Cardiac septum (tissue), 1 donor: ENCODE data around the gene OR10T2. TPM values are rescaled to one million over a fixed set of nuclear protein-coding genes. Genes with fewer than 3 reads are reported as not detected.
"Not testable (repeated sequence)": the region's sequence is repeated elsewhere in the genome, so short reads cannot be mapped to it uniquely, and the experiment has no call there.

Experiments
- DNase-seq: peaks from one replicate; pipeline ENCODE4 v3.0.0-alpha.2; 2020; ENCODE audit warnings: low spot score
- intact Hi-C: fragments of 100-400 bp; cut with DNase I; formaldehyde crosslinking; loops from one replicate; pipeline ENCODE4 v1.14.0; 2022
- long read RNA-seq: library from polyadenylated mRNA; unstranded; transcript quantifications from one replicate; pipeline ENCODE4 v2.0.0, GENCODE V29; 2021
- total RNA-seq: library from RNA; stranded (reverse); fragmentation: NEBNext Ultra II Directional; extraction: Animal tissue kit (Norgen Biotek cat#: 25700); gene quantifications from one replicate; pipeline ENCODE4 v1.2.1, GENCODE V29; 2021
- donor health status: DM: no; HTN: no; CAD: no.

Gene OR10T2, protein sequence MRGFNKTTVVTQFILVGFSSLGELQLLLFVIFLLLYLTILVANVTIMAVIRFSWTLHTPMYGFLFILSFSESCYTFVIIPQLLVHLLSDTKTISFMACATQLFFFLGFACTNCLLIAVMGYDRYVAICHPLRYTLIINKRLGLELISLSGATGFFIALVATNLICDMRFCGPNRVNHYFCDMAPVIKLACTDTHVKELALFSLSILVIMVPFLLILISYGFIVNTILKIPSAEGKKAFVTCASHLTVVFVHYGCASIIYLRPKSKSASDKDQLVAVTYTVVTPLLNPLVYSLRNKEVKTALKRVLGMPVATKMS
- total RNA-seq = not detected
- long read RNA-seq = 0 reads

DNA sequence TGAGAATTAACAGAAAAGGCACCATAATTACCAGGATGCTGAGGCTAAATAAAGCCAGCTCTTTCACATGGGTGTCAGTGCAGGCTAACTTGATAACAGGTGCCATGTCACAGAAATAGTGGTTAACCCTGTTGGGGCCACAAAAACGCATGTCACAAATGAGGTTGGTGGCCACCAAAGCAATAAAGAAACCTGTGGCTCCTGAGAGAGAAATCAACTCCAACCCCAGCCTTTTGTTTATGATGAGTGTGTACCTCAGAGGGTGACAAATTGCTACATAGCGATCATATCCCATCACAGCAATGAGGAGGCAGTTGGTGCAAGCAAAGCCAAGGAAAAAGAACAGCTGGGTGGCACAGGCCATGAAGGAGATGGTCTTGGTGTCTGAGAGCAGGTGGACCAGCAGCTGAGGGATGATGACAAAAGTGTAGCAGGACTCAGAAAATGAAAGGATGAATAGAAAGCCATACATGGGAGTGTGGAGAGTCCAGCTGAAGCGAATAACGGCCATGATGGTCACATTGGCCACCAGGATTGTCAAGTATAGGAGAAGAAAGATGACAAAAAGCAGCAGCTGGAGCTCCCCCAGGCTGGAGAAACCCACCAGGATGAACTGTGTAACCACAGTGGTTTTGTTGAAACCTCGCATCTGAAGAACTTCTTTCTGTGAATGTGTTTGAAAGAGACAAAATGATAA, at the start of gene OR10T2:
OR10T2 (minus strand) TSS at position 649 of the 697 bp plus-strand sequence; CDS start at position 649, 0 bp downstream.
- intact Hi-C loops = no loop called here
- no peak for DNase-seq

DNA sequence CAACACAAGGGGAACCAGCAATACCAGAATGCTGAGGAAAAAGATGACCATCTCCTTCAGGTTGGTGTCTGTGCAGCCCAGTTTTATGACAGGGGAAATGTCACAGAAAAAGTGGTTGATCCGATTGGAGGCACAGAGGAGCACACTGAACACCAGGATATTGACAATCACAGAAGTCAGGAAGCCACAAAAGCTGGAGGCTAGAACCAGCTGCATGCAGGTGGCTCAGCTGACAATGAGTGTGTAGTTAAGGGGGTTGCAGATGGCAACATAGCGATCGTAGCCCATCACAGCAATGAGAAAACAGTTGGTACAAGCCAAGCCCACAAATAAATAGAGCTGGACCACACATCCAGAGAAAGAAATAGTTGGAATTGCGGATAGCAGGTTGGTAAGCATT, 46.1 kb upstream of the OR10T2 start:
- DNase-seq = no peak
- intact Hi-C loops = no loop called here

DNA sequence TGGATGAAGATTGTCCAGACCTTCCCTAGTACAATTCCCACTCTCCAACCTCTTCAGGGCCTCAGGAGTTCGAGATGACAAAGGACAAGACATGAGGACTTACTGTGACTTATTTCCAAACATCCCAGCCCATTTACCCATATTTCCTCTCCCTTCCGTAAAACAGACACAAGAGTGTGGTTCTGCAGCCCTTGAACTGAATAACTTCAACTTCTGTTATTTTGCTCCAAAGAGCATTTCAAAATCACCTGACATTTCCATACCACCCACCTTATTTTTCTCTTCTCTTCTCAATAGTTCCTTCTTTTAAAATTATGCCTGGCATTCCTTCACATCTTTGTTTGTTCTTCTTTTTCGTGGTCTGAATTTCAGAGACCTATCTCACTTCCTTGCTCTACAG, 35.5 kb upstream of the OR10T2 start:
- intact Hi-C loops = no loop called here

DNA sequence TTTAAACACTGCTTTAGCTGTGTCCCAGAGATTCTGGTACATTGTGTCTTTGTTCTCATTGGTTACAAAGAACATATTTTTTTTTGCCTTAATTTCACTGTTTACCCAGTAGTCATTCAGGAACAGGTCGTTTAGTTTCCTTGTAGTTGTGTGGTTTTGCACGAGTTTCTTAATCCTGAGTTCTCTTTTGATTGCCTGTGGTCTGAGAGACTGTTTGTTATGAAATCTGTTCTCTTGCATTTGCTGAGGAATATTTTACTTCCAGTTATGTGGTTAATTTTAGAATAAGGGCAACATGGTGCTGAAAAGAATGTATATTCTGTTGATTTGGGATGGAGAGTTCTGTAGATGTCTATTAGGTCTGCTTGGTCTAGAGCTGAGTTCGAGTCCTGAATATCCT, 30.9 kb upstream of the OR10T2 start:
- intact Hi-C loops, DNase-seq: not testable (repeated sequence)

More for the DNA sequence above, 35.5 kb upstream of the OR10T2 start:
- no peak for DNase-seq

DNA sequence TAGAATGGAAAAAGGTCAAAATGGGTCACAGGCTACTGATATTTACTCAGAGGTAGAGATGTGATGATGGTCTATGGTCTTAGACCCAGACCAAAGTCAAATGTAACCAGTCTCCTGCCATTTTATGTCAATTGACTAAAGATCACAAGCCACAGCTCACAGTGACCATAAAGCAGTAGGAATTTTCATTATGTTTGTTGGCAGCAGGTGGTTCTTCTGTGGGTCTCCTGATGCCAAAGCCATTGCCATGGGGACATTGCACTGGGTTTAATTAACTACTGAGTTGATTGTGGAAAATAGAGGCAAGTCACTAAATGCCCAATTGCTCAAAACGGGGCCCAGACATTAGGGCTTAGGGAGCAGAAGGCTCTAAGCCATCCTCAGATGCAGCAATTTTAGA, 26.9 kb upstream of the OR10T2 start, which contains the start of gene OR10K2:
OR10K2 (minus strand) TSS at position 101 of the 400 bp plus-strand sequence. CDS start 5,371 bp downstream, outside the sequence.
- intact Hi-C loops = no loop called here

DNA sequence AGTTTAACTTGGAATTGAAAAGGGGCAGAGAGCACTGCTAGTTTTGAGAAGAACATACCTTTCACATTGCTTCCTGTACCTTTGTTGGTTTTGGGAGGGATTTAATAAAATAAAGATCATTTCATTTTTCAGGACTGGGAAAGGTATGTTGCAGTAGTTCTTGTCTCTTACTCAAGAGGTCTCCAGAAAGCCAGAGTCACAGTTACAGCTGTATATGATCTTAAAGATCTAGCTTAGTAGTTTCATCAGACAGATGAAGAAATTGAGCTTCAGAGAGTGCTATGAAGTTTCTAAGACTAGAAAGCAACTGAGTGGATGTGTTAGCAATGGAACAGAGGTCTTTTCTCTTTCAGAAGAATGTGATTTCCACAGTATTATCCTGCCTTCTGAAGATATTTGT, 25.8 kb upstream of the OR10T2 start:
- intact Hi-C loops = no loop called here
- no peak for DNase-seq

More for the DNA sequence above, 26.9 kb upstream of the OR10T2 start, which contains the start of gene OR10K2:
- no peak for DNase-seq

DNA sequence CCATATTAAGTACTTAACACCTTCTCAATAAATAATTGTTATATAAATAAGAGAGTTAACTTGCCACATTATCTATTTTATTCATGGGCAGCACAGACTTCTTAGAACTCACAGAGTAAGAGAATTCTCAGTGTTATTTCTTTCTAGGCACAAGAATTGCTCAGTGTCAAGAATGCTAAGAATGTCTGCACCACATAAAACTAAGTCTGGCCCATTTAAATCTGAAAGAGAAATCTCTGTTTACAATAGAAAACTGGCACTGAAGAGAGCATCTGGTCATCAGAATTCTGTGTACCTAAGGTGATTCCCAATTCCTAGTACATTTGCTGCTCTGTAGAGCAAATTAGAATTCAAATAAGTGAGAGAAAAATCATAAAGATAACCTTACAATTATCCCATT, 22.9 kb upstream of the OR10T2 start:
- DNase-seq = no peak
- intact Hi-C loops = no loop called here

DNA sequence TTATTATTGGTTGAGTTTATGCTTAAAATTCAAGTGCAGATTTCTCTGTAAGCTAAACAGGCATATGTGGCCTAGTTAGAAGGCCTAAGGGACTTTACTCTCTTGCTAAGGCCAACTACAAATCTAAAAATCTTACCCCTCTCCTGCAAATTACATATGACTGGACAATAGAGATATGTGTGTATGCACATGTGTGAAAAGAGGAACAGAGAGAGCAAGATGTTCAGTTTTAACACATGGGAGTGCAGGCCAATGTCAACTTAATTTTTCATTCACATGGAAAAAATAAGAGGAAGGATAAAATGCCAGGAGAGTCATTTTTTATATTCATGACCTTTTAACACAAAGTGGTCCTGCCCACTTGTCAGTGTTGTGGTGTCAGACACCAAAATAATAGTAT, 18.3 kb upstream of the OR10T2 start:
- DNase-seq = no peak
- intact Hi-C loops = no loop called here

DNA sequence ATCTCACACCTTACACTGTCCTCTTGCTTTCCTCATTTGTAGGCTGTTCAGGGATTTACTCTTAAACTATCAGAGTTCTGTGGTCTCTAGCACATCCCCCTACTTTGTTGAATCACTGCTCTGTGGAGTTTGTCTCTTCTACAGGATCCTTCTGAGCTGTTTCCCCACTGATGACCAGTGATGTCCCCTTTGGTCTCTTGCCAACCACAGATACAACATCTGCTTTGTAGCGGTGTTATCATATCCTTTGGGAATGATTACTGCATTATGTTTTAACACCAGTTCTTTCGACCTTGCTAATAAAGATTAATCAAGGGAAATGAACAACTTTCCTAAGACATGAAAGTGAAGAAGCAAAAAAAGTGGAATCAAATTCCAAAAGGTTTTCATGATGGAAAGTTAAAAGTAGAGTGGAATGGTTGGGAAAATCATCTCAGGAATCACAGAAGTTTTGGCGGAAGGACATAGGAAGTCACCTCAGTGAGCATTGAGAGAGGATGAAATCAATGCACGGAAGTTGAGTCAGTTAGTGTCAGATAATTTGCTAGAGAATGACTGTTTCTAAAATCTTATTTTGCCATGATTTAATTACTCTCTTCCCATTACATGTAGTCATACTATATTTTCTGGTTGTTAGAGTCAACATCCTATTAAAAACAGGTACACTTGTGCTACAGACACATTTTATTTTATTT, 15.5 kb upstream of the OR10T2 start:
- DNase-seq = no peak
- intact Hi-C loops = no loop called here

DNA sequence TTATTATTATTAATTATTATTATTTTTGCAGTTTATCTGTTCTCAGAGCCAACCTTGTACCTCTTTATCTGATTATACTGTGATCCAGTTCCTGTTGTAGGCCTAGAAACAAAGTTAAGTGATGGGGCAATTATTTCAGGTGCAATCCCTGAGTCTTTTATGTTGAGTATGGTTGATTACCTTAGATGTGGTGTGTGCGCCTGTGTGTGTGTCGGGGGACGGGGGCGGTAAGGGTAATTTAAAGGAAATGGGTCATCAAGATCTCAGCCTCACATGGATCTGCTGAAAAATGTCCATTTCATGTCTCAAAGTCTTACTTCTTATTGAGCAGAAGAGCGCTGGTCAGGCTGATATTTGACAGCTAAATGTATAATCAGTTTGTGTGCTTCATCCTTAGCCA, 7.8 kb upstream of the OR10T2 start:
- no peak for DNase-seq
- intact Hi-C loops = no loop called here

DNA sequence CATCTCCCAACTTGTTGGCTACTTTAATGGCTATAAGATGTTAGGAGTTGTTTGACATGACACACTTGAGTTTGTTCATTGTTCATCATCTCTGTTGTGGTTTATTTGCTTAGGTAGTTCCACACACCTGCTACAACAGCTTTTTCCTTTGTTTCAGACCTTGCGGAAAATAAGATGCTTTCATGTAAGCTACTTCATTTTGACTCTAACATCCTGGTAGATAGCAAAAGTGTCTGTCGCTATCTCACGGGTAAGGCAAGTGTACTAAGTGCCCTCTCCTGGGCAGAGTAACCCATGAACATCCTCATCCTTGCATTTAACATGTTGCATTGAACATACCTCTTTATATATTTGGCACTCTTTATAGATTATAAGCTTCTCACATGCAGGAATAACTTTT, 1.6 kb upstream of the OR10T2 start:
- intact Hi-C loops = no loop called here
- DNase-seq = no peak

DNA sequence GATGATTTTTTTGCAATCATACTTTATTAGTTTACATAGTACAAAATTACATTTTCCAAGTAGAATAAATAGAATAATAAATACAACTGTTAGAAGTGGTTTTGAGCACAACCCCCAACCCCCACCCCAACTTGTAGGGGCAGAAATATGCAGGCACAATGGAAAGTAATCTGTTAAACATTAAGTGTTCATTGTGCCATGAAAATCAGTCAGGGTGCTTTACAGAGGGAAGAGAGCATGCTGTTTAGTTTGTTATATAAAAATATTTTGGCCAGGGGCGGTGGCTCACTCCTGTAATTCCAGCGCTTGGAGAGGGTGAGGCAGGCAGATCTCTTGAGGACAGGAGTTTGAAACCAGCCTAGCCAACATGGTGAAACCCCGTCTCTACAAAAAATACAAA, 2.6 kb downstream of the OR10T2 start:
- intact Hi-C loops = no loop called here
- DNase-seq = no peak

DNA sequence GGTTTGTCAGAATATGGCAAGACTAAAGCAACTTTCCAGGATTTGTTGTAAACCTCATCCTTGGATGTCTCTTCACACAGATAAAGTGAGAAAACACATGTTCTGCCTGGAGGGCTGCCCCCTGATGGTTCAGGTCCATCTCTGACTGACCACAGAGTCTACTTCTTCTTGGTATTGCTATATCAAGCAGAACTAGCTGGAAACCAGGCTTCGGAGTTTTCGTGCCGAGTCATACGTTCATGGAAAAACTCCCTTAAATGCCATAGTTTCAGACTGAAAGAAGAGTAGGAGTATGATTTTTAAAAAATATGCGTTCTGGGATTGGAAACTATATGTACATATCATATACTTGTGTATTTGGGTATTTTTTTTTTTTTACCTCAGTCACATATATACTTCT, 5.8 kb downstream of the OR10T2 start:
- intact Hi-C loops = no loop called here
- no peak for DNase-seq

DNA sequence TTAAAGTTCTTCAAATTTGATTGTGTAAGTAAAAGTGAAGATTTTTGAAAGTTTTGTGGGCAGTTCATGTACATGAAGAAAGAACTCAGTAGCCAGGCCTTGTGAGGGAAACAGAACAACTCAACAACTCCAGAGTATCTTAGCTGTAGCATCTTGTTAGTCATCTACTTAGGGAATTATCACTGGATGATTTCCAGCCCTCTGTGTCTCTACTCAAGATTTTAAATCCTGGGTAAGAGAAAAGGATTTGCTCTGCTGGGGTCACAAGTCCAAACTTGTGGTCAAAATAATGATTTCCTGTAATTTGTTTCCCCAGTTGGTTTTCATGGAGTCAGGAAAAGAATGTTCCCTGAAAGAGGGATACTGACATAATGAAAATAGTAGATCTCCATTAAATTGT, 8.2 kb downstream of the OR10T2 start:
- no peak for DNase-seq

DNA sequence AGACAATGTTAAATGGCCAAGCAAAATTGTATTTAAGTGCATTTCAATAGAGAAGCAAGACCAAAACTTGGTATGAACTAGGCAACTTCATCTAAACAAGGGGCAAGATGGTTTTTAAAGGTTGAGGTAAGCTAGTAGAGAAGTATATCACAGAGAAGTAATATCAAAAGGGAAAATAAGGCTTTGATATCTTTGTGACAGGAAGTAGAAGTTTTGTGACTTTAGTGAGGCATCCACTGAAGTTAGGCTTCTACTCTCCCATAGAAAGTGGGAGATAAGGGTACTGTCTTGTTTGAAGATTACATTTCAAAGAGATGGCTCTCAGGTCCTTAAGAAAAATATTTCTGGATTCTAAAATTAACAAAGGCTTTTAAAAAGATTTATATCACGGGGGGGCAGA, 8.9 kb downstream of the OR10T2 start:
- no peak for DNase-seq
- intact Hi-C loops = no loop called here

More for the DNA sequence above, 8.2 kb downstream of the OR10T2 start:
- intact Hi-C loops = no loop called here

DNA sequence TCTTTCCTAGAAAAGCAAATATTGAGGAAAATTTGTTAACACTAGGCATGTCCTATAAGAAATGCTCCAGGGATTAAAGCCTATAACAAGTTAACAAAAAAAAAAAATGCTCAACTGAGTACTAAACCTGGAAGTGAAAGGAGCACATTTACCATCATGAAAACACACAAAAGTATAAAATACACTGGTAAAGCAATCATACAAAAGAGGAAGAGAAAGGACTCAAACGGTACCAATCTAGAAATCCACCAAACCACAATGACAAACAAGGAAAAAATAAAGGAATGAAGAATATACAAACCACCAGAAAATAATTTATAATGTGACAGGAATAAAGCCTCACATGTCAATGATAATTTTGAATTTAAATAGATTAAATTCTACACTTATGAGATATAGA, 24.4 kb downstream of the OR10T2 start:
- DNase-seq = no peak
- intact Hi-C loops = no loop called here

DNA sequence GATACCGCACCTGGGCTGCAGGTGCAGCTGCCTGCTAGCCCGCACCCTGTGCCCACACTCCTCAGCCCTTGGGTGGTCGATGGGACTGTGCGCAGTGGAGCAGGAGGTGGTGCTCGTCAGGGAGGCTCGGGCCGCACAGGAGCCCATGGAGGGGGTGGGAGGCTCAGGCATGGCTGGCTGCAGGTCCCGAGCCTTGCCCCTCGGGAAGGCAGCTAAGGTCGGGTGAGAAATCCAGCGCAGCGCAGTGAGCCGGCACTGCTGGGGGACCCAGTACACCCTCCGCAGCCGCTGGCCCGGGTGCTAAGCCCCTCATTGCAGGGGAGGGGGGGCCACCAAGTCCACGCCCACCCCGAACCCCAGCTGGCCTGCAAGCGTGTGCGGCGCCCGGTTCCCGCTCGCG, 25.2 kb downstream of the OR10T2 start:
- intact Hi-C loops, DNase-seq: not testable (repeated sequence)

DNA sequence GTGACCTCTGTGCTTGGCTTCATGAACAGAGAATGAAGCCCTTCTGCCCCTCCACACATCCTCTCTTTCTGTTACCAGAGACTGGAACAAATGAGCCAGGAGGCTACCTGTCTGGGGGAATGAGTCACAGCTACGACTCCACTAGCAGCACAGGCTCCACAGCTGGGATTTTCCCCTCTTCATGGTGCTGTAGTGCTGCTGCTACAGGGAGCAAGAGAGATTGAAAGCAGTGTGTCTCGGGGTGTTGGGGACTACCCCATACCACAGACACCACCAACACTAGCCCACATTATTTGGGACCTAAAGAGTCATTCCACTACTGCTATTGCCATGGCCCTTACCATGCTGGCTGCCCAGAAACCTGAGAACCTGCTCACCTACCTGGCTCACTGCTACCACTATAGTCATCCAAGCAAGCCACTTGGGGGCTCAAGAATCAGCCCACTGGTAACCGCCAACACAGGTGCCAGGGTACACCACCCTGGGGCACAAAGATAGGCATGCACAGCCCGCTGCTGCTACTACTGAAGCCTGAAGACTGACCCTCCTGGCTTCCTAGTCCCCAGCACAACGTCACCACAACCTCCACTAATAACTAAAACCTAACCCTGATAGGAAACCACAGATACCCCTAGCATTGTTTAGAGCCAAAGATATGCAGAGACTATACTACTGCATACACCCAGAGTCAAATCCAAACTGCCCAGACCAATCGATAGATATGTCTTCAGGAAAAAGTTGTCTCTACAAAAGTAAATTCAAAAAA, 27.9 kb downstream of the OR10T2 start:
- intact Hi-C loops = no loop called here
- no peak for DNase-seq

DNA sequence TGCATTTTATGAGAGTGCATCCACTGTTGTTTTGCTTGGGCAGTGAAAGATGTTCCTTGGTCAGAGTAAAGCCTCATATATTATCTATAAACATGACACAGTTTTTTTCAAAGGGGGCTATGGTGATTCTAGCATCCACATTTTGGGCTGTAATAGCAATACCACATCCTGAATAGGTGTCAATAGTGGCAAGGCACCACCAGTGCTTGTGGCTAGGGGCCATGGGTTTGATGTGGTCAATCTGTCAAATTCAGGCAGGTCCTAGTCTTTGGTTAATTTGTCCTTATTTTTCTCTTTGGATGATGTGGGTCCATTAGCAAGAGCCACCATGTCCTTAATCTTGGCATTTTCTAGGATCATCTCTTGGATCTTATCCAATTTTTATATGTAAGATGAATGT, 32.5 kb downstream of the OR10T2 start:
- intact Hi-C loops = no loop called here
- no peak for DNase-seq

DNA sequence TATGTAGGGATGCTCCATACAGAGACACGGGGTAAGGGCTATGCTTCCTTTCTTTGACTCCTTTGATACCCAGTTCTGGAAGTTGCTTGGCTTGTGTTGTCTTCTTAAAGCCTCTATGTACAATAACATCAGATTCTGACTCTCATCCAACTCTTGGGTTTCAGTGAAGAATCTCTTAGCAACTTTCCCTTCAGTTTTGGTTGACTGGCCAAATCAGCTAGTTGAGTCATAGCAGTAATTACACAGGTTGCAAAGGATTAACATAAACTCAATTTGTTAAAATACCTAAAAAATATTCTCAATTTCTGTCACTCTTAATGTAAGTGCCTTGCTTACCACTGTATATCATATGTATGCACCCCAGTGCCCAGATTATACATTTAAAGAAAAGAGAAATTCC, 36.3 kb downstream of the OR10T2 start:
- intact Hi-C loops = no loop called here
- no peak for DNase-seq
